Activated CD4-positive, CD25-positive, alpha-beta regulatory T cell treated with anti-CD3 and anti-CD28 coated beads, Interleukin-2, amount 50 U/mL, for 16 hours (primary cell): ENCODE measurements around the gene ALDH1L1.

ENCODE experiments used
- DNase-seq: peaks from one replicate; pipeline ENCODE4 v3.0.0-alpha.2; 2020; ENCODE audit warnings: low read depth, low spot score

Gene ALDH1L1

DNA sequence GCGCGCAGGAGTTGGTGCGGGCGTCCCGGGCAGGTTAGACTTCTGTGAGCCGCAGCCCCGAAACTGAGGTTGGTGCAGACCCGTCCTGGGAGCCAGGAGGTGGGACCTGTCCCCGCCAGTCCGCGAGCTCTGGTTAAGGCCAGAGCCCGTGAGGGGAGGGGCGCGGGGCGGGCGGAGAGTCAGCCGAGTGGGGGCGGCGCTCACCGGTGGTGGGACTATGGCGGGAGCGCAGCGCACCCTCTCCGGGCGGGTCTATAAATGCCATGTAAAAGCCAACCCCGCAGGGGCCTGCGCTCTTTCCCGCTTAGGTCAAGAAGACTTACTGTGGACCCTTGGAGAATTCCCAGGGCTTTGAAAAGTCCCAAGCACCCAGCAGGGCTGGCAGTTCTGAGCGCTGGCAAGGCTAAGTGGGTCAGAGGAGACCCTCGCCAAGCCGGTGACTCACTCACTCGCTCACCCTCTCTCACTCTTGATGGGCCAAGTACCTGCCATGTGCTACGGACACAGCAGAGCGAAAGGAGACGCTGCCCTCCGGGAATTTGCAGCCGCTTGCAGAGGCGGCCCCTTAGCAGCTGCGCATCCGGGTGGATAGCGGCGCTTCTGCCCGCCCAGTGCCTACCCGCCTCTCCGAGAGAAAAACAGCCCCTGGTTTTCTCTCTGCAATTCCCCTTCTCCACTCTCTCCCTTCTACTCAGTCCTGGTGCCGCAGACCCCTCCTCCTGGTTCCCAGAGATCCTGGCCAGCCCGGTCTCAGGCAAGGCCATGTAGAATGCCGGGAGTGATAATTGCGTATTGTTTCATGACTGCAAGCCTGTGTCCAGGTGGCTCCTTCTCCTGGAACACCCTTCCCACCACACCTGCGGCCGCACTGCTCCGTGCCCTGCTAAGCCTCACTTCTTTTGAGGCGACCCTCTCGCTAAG lies at the start of gene ALDH1L1:
TSS of gene ALDH1L1 (minus strand) at position 110 of the 921 bp plus-strand sequence. CDS start 19,607 bp downstream, outside the sequence.
- no peak for DNase-seq

DNA sequence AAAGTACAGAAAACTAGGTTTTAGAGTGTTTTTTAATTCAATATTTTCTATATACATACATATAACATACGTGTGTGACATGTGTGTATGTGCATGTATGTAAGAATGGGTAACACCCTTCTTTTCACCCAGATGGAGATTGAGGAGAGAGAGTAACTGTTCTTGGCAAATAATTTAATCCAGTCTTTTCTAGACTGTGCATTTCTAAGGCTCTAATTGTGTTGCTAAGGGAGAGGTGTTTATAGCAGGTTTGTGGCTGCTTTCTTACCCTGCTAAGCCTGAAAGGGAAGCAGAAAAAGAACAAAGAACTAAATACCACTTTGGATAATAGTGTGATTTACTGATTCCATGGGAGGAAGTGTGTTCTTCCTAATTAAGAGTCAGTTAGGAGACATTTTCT lies 46.0 kb upstream of the ALDH1L1 start:
- DNase-seq: no peak

DNA sequence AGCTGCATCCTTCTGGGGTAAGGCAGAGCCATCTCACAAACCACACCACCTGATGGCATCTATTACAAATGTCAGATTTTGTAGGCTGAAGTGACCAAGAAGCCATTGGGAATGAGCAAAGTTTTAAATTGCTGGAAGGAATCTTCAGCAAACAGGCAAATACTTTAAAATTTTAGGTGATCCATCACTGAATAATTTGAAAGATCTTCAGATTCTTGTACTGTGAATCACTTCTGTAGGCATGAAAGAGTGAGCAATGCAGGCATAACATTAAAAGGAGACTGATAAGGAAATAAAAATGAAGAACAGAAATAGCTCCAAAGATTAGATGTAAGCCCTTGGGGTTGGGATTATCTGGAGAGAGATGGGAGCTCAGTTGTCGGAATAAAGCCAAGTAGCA lies 36.0 kb upstream of the ALDH1L1 start:
- no peak for DNase-seq

DNA sequence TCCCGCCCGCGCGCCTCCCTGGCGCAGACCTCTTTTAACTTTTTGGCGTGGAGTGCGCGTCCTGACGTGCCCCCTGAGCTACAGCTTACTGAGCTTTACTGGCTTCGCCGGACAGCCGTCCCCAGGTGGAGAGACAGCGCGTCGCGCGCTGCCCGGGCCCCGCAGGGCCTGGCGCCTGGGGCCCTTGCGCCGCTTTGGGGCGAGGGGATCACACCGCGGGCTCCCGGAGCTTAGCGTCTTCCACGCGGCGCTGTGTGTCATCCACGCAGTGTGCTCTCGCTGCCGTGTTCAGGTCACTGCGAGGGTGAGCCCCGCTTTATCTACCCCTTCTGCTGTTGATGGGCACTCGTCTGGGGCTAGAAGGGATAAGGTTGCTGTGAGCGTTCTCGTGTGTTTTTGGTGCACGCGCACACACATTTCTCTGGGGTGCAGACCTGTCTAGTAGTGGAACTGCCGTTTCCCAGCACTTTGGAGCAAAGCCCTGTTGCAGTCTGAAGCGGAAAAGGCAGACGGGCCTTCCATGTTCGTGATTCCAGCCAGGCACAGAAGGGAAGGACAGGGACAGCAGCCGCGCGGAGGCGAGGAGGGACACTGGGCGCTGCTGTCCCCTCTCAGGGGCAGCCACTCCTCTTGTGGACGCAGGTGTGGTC lies 33.1 kb upstream of the ALDH1L1 start:
- DNase-seq: no peak

DNA sequence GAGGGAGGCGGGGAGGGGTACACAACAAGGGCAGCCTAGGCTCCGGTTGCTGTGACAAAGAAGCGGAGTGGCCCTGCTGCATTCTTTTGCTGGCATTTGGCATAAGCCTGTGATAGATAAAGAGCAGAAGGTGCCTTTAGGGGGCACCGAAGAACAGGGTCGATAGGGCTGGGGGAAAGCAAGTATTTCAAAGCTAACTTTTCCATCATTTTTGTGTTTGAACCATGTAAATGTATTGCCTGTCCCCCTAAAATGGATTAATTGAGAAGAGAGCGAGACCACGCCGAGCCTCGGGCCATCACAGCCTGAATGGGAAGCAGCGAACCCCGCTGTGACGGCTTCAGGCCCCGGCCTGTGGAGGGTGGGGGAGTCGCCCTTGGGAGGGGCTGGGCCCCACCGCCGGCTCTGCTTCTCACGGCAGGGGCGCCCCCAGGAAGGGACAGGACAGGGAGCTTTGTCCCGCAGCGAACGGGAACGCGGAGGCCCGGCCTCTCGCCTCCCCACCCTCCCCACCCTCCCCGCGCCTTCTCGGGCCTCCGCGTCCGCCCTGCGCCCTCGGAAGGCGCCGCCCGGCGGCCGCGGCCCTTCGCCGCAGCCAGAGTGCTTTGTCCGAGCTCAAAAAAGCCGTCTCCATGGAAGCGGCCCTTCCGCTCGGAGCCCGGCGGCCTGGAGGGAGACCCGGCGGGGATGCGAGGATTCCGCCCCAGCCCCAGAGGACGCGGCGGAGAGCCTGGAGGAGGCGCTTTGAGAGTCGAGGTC lies 32.4 kb upstream of the ALDH1L1 start:
- DNase-seq: no peak

DNA sequence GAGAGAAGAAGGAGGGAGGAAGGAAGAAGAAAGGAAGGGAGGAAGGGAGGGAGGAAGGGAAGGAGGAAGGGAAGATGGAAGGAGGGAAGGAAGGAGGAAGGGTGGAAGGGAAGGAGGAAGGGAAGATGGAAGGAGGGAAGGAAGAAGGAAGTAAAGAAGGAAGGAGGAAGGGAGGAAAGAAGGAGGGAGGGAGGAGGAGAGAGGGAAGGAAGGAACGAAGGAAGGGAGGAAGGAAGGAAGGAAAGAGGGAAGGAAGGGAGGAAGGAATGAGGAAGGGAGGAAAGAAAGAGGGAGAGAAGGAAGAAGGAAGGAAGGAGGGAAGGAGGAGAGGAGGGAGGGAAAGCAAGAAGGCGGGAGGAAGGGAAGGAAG lies 31.8 kb upstream of the ALDH1L1 start:
- DNase-seq: no peak

DNA sequence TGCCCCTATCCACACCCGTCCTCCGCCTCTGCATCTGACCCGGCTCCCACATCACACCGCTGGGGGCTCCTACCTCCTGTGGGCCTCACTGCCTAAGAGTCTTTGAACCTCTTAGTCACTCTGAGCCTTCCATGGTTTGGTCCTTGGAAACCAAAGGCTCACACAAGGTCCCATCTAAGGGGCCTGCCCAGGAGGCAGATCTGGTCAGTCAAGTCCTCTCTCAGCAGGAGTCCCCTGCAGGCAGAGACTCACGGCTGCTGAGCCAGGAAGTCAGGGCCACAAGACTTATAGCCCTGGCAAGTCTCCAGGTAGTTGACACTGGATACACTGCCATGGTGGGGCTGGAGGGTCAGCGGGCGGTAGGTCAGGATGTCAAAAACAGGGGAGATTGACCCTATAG lies 31.2 kb upstream of the ALDH1L1 start:
- no peak for DNase-seq

DNA sequence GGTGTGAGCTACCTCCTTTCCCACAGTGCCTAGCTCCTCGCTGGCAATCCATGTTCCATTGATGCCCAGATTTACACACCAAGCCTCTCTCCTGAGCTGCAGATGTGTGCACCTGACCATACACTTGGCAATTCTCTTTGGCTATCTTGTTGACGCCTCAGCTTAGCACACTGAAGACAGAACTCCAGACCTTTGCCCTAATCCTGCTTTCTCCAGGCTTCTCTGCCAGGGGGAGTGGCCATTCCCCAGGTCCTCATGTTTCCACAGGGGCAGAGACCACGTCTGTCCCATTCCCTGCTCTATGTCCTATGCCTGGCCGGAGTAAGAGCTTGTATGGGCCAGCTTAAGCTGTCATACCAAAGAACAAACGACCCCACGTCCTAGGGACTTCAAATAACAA lies 30.2 kb upstream of the ALDH1L1 start:
- DNase-seq: no peak

DNA sequence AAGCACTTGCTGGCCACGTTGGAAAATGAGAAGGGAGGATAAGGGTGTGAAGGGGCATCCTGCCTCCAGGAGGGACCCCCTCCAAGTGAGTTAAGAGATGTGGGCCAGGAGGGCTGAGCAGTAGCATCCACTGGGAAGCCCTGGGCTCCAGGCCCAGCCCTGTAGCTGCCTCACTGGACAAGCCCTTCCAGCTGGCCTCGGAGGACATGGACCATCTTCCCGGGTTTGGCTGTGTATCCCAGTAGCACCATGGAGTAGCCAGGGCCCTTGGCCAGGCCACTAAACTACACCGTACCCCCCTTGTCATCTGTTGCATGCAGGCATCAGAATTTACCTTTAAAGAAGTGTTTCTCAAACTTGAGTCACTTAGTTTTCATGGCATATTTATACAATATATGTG lies 29.4 kb upstream of the ALDH1L1 start:
- DNase-seq: no peak

DNA sequence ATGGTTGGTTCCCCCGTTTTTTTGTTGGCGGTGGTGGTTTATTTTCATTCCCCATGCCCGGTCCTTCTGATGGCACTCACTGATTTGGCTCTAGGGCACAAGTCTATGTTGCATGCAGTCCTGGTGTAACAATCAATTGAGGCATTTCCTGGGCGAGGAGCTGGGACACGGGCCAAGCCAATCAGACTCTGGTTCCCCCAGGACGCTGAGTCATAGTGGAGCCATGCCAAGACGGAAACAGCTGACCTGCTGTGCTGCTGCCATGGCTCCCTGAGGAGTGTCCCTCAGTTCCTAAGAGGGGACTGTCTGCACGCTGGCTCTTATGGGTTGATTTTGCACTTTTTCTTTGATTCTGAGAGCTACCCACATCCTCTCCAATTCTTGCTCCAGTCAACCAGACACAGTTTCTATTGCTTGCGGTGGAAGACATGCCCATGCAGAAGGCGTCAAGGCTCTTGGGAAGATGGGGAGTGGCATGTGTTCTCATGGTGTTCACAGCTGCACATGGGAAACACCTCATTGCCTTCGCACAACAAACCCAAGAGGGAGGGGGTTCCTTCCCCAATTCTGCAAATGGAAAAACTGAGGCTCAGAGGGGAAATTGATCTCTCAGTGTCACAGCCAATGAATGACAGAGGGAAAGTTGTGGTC lies 28.3 kb upstream of the ALDH1L1 start:
- DNase-seq: no peak

DNA sequence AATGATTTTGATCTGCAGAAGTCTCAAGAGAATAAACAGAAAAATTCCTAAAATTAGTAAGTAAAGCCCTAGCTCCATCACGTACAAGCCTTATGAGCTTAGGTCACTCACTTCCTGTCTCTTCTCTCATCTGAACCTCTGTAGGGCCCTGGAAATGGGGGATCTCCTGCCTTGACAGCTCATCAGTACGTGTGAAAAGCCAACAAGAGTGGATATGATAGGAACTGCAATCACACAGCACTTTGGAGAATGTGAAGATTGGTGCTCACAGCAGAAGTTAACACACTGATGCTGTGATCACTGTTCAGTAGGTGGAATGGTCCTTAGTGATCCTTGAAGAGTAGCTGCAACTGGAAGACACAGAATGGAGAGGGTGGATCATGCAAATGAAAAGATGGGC lies 27.8 kb upstream of the ALDH1L1 start:
- DNase-seq: no peak

DNA sequence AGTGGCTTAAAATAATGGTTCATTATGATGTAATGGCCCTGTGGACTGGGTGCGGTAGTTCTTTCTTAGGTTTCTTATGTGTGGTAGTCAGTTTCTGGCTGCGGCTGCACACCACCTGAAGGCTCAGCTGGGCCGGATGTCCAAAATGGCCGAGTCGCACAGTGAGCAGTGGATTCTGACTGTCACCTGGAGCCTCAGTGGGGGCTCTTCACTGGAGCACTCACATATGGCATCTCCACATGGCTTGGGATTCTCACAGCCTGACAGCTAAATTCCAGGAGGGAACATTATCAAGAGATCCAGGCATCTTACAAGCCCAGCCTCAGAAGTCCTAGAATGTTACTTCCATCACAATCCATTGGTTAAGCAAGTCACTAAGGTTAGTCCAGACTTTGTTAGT lies 26.8 kb upstream of the ALDH1L1 start:
- DNase-seq: no peak

DNA sequence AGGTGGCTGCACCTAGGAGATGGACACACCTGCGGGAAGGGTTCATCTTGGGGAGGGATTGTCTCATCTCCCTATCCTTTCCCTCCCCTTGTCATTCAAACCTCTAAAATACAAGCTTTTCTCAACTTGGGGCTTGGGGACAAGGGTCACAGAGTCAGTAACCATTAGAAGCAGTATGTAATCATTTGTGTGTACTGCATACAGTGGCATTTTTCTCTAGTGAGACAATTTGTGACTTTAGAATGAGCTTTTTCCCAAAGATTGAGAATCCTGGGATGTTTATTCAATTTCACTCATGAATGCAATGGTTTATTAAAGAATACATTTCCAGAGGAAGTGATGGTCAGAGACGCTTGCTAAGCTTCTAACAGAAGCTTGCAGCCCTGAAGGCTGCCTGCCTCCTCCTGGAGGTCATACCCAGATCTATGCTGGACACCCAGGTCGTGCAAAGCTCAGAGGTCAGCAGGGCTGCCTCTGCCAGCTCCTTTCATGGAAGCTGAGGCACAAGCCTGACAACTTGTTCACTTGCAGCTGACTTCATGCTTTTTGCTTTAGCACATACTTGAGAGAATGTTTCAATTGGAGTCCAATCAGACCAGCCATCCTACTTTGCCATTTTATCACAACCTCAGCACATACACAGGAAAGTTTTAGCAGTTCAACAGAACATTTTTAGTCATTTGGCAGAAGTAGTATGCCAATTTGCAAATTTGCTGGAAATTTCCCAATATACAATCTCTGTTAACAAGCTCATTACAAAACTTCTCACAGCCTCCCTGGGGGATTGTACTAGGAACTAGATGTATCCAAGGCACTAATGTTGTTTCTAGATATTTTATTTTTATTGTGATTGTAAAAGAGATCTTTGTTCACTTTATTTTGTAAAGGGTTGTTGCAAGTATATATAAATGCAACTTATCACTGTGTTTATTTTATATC lies 25.6 kb upstream of the ALDH1L1 start:
- no peak for DNase-seq

DNA sequence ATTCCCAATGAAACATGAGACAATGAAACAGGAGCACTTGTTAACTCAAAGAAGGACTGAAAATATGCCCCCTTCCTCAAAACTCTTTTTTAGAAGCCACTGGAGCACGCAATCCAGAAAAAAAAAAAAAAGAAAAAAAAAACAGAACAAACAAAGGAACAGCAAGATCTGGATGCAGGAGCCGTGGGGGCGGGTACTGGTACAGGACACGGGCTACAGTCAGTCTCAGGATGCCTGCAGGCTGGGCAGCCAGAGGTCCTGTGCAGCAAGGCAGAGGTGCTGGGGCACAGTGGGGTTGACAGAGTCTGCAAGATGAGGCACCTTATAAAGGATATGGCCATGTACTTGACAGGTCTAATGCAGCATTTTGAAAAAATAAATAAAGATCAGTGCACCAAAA lies 22.3 kb upstream of the ALDH1L1 start:
- DNase-seq: no peak

DNA sequence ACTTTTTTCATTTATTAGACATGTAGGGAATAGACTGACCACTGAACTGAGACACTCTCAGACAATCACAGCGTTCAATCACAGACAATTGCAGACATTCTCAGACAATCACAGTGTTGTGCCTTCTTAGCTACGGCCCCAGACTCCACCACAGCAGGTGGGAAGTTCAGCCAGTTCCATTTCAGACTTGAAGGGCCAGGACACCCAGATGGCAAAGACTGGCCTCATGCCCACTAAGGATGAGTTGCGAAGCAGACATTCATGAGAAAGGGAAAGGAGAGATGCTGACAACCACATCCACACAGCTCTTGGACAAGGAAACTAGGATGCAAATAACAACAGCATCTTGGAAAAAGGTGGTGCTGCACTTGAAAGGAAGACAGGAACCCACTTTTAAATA lies 21.9 kb upstream of the ALDH1L1 start:
- no peak for DNase-seq

DNA sequence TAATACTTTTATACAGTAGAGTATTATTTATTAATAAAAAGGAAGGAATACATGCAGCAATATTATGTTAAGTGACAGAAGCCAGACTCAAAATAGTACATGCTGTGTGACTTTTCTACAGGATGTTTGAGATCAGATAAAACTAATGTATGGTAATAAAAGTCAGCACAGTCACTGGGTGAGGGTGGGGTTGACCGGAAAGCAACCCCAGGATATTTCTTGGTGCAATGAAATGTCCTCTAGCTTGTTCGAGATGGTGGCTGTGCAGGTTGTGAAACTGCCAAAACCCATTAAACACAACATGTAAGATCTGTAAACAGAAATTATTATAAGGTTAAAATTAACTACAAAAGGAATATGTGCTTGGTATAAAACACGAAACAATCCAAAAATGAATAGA lies 20.8 kb upstream of the ALDH1L1 start:
- DNase-seq: no peak

DNA sequence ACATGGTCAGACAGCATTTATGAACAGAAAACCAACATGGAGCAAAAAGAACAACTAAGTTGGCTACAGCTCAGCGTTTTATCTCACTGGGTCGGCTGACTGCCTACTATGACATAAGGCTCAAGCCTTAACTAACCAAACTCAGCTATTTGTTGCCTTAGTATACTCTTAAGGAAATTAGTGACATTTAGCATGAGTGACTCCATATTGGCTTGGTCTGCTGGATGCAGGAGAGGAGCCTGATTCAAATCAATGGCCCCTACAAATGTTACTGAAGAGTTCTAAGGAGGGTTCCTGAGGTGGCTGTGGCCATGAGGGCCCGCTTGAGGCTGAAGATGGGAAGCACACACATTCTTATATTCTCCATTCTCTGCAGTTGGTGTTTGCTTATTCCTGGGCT lies 20.1 kb upstream of the ALDH1L1 start:
- DNase-seq: no peak

DNA sequence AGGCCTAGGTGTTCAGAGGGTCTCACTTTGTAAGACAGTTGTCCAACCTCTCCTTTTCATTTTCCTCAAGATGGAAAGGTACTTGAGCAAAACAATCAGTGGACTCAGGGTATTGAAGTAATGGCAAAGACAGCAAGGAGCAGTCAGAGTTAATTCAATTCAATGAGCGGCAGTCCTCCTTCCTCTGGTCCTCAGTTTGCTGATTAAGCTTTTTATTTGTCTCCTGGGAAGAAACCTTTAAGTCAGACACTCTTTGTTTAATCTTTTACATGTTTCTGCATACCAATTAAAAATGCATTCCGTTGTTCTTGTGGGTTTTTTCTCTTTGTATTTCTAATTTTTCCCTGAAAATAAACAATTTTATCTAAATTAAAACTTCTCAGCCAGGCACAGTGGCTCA lies 18.9 kb upstream of the ALDH1L1 start:
- no peak for DNase-seq

DNA sequence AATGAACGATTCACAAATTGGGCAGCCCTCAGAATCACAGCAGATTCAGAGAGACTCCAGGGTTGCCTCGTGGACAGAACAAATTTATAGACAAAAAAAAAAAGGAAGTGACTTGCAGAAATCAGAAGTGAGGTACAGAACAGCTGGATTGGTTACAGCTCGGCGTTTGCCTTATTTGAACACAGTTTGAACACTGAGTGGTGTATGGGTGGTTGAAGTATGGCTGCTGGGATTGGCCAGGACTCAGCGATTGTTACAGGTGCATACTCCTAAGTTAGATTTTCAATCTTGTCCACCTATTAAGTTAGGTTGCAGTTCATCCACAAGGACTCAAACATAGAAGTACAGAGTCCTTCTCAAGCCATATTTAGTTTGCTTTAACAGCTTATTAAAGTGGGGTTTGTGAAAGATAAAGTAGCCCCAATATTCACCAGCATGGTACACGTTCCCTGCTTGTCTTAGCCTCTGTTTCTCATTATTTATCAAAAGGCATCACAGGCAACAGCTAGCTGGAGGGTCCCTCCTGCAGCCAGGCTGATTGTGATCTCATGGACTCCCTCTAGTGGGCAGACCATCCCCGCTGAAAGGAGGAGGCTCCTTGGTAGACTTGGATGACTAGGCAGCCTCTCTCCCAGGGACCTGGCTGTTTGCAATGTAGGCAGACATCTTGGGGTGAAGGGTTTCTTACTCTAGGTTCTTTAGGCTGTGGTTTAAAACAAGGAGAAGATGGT lies 17.6 kb upstream of the ALDH1L1 start:
- peak; percentile 7 for DNase-seq

DNA sequence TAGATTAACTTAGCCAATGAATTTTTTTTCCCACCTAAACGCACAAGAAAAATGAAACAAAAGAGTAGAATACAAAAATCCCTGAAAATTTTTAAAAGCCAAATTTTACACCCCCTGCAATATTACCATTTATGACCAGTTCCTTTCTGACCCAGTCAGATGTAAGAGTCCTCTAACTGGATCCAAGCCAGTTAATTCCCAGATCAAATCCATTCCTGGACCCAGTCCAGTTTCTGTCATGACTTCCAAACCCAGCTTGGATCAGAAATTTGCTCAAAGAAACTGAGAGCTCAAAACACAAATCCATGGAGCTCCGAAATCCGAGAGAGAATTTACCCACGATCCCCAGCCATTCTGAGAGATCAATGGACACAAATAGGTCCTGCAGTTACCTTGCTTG lies 17.0 kb upstream of the ALDH1L1 start:
- DNase-seq: no peak
